GM18526 (cell line): ENCODE data around the gene COLEC11.

Experiments used
- POLR2A ChIP-seq: IDR thresholded peaks from 3 replicates; pipeline ENCODE4 v1.6.1; 2011; ENCODE audit not compliant: insufficient read length; ENCODE audit errors: extremely low read depth

COLEC11 gene

GRCh38 chr2:3598912-3599854, 4.3 kb downstream of the COLEC11 start:
- TF ChIP-seq POLR2A = no peak

GRCh38 chr2:3600256-3600855, 5.4 kb downstream of the COLEC11 start:
- TF ChIP-seq POLR2A = no peak

DNA sequence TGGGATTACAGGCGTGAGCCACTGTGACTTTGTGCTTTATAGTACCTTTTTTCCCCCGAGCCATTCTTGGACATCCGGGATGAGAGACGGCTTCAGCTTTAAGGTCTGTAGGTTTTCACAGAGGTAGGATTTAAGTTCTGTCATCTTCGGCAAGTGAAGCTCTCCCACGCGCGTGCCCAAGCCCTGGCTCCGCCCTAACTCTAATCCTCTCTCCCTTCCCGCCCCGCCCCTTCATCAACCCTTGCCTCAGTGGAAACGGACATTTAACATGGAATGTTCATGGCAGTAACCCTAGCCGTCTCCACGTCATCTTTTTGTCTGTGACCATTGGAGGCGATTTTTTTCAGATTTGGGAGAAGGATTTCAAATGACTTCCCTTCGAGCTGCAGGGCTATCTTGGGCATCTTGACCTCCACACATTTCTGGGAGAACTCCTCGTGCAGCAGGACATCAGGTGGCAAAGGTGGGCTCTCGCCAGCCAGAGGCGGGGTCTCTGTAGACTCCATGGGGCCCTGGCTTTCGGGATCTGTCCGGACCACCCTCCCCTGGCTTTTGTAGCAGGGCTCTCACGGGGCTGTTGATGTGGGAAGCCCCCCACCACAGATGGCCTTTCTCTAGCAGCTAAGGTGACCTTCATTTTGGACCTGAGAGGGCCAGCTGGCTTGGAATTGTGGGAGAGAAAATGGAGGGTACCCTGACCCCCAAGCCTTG, 6.8 kb downstream of the COLEC11 start:
- no peak for TF ChIP-seq POLR2A

DNA sequence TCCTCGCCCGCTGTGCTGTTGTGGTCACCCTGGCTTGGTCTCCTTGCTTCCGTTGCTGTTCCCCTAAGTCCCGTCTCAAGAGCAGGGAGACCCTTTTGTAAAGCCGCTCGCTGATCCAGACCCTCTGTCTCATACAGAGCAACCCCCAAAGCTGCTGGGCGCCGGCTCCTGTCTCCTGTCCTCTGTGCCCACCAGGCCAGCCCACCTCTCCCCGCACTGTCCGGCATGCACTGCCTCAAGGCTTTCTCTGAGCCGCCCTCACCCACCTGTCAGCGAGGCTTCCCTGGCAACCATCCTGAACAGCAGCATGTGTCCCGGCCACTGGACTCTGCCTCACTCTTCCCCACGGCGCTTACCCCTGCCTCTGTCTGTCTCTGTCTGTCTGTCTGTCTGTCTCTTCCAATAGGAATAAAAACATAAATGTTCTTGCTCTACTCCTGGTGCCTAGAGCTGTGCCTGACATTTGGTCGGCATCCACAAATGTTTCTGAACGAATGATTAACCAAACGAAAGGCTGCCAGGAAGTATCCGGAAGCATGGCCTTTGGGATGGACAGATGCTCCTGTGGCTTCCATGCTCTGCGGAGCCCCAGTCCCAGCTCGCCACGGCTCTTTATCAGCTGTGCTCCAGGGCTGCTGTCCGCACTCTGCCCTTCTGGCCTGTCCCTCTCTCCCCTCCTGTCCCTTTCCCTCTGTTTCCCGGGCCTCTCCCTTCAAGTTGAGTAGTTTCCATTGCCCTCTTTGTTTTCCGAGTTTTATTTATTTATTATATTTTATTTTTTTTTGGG, 7.8 kb downstream of the COLEC11 start:
- no peak for TF ChIP-seq POLR2A

- TF ChIP-seq POLR2A = no peak
These were observed 8.8 kb downstream of the COLEC11 start for GRCh38 chr2:3603536-3604206.

- no peak for TF ChIP-seq POLR2A
These were observed 9.4 kb downstream of the COLEC11 start for GRCh38 chr2:3604207-3604877.

DNA sequence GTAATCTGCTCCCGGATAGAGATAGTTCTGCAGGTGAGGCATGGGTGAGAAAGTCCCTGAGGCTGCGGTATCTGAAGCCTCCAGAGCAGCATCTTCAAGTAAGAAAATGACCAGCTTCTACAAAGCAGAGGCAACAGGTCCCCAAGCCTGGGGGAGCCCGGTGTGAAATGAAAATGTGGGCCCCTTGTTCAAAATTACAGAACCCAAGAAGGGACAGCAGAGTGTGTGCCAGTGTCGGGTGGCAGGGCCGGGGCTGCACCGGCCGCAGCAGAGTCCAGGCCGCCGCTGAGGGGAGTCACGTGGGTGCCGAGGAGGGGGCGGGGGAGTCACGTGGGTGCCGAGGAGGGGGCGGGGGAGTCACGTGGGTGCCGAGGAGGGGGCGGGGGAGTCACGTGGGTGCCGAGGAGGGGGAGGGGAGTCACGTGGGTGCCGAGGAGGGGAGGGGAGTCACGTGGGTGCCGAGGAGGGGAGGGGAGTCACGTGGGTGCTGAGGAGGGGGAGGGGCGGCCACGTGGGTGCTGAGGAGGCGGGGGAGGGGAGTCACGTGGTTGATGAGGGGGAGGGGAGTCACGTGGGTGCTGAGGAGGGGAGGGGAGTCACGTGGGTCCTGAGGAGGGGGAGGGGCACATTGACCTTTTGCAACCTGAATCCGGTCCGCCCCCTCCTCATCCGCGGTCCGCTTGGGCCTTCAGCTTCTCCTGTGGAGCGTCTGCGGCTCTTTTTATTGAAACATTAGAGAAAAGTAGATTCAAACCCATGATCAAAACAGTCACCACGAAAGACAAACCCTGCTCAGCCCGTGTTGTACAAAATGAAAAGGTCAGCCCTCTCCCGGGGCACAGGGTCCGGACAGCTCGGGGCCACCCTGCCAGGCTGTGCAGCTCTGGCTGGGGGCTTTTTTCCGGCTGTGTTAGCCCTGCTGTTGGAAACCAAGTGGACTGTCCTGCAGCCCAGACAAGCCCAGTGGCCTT, 10.4 kb downstream of the COLEC11 start:
- TF ChIP-seq POLR2A = no peak

GRCh38 chr2:3606028-3606369, 11.1 kb downstream of the COLEC11 start:
- TF ChIP-seq POLR2A = no peak

DNA sequence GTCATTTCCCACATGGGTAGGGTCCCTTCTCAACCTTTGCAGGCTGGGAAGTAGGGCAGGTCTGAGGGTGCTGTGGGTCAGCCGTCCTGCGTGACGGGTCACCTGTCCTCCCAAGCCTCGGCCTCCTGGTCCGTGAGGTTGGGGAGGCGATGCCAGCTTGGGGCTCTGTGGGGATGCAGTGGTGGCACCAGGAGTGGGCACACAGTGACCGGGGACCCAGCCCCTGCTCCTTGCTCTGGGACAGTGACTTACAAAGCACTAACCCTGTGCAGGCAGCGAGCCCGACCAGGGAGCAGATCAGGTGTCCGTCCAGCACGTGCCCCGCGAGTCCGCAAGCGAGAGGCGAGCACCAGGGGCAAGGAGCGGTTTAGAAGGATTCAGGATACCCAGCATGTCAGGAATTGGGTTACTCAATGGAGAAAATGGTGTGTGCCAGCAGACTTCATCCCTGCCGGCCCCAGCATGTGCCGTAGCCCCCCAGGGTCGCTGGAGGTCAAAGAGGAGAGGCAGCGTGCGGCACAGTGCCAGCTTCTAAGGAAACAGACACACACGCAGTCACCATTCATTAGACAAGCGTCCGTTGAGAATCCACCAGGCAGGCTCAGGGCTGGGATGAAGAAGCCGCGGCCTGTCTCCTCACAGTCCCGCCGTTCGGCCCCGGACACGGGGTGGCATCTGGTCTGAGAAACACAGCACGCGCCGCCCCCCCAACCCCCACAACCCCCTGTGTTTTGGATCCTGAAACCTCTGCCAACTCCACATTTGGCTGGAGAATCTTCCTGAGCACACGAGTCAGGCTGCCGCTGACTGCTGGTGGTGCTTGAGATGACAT, 11.7 kb downstream of the COLEC11 start:
- no peak for TF ChIP-seq POLR2A

GRCh38 chr2:3608373-3609278, 13.7 kb downstream of the COLEC11 start:
- no peak for TF ChIP-seq POLR2A

GRCh38 chr2:3610415-3610814, 15.5 kb downstream of the COLEC11 start:
- no peak for TF ChIP-seq POLR2A
